Calu3 (cell line): ENCODE measurements around the gene SORCS1. TPM values are rescaled to one million over a fixed set of nuclear protein-coding genes. Genes with fewer than 3 reads are reported as not detected.

ENCODE experiments used
- BruUV-seq: library from RNA; stranded (reverse); fragments of 400-500 nt; replicated peaks from 2 replicates; lab custom pipeline; 2021; lab: Mats Ljungman, UMichigan
- CTCF ChIA-PET: fragments of 300-600 bp; sonication (Branson Sonifier 250); formaldehyde crosslinking; loops from one replicate; lab custom pipeline; 2022; ENCODE audit warnings: antibody characterized with exemption; lab: Charles Lee
- DNase-seq: peaks from one replicate; pipeline ENCODE4 v3.0.0; 2022
- H3K27ac Mint-ChIP-seq: one replicate; pipeline ENCODE4 v1.8.0; 2022; ENCODE audit warnings: mixed read lengths; ENCODE audit not compliant: unreplicated experiment
- H3K27me3 Mint-ChIP-seq: one replicate; pipeline ENCODE4 v1.8.0; 2022; ENCODE audit warnings: mixed read lengths; ENCODE audit not compliant: unreplicated experiment
- H3K36me3 Mint-ChIP-seq: one replicate; pipeline ENCODE4 v1.8.0; 2022; ENCODE audit warnings: mild to moderate bottlenecking, moderate library complexity, mixed read lengths; ENCODE audit not compliant: insufficient read depth, unreplicated experiment
- H3K4me1 Mint-ChIP-seq: one replicate; pipeline ENCODE4 v1.8.0; 2022; ENCODE audit warnings: mild to moderate bottlenecking, low read depth, mixed read lengths; ENCODE audit not compliant: unreplicated experiment
- H3K4me3 Mint-ChIP-seq: one replicate; pipeline ENCODE4 v1.8.0; 2022; ENCODE audit warnings: mild to moderate bottlenecking, low read depth, moderate library complexity, mixed read lengths; ENCODE audit not compliant: unreplicated experiment
- H3K9me3 Mint-ChIP-seq: one replicate; pipeline ENCODE4 v1.8.0; 2022; ENCODE audit warnings: low read depth, mixed read lengths; ENCODE audit not compliant: unreplicated experiment
- CTCF ChIP-seq: fragments of 200-600 bp; IDR thresholded peaks from one replicate; pipeline ENCODE4 v1.8.0; 2022; ENCODE audit warnings: antibody characterized with exemption; ENCODE audit not compliant: unreplicated experiment
- intact Hi-C: fragments of 100-400 bp; cut with micrococcal nuclease; formaldehyde crosslinking; loops from one replicate; pipeline ENCODE4 v1.10.0; 2022; ENCODE audit not compliant: unreplicated experiment
- total RNA-seq: library from RNA; stranded (reverse); gene quantifications from 2 replicates; pipeline ENCODE4 v1.2.3, GENCODE V29; 2022

The SORCS1 gene
- total RNA-seq, 1 experiment from 2014 or later, result not detected

- BruUV-seq, result no TSS peak
- Mint-ChIP-seq H3K9me3 (no peaks in the 10 kb centered on the region), H3K27ac (no peak overlapping the region), H3K36me3 (no peaks in the 10 kb centered on the region), H3K27me3 (no peaks in the 10 kb centered on the region), H3K4me3 (no peak overlapping the region), H3K4me1 (no peaks in the 10 kb centered on the region)
- intact Hi-C loops, result no loop called here
- CTCF ChIA-PET, result no interaction called here
- no peak for DNase-seq
- TF ChIP-seq CTCF, result no peak
Measured at GRCh38 chr10:106555599-106555998, 608.9 kb downstream of the SORCS1 start.

GRCh38 chr10:106551501-106552062, 612.9 kb downstream of the SORCS1 start:
- no peaks in the 10 kb centered on the region for H3K4me1 Mint-ChIP-seq
- CTCF ChIA-PET, result no interaction called here
- intact Hi-C loops, result no loop called here
- no peak for DNase-seq
- no peak overlapping the region for H3K27ac Mint-ChIP-seq
- no peak for TF ChIP-seq CTCF
- H3K27me3 Mint-ChIP-seq, result no peaks in the 10 kb centered on the region
- H3K36me3 Mint-ChIP-seq, result no peaks in the 10 kb centered on the region
- BruUV-seq, result no TSS peak
- no peak overlapping the region for H3K4me3 Mint-ChIP-seq
- H3K9me3 Mint-ChIP-seq, result peaks cover 3% of the 10 kb centered on the region

GRCh38 chr10:106548832-106549231, 615.7 kb downstream of the SORCS1 start:
- TF ChIP-seq CTCF, result no peak
- H3K27me3 Mint-ChIP-seq, result no peaks in the 10 kb centered on the region
- CTCF ChIA-PET, result no interaction called here

GRCh38 chr10:106547047-106547635, 617.4 kb downstream of the SORCS1 start:
- no peak overlapping the region for H3K27ac Mint-ChIP-seq
- no TSS peak for BruUV-seq
- no peak for TF ChIP-seq CTCF
- H3K36me3 Mint-ChIP-seq, result no peaks in the 10 kb centered on the region
- CTCF ChIA-PET, result no interaction called here
- H3K4me1 Mint-ChIP-seq, result no peaks in the 10 kb centered on the region
- peaks cover 3% of the 10 kb centered on the region for H3K9me3 Mint-ChIP-seq
- DNase-seq, result no peak
- no peak overlapping the region for H3K4me3 Mint-ChIP-seq
- no peaks in the 10 kb centered on the region for H3K27me3 Mint-ChIP-seq
- intact Hi-C loops, result no loop called here

More at GRCh38 chr10:106548832-106549231, 615.7 kb downstream of the SORCS1 start:
- no peak overlapping the region for H3K4me3 Mint-ChIP-seq
- intact Hi-C loops, result no loop called here
- peaks cover 3% of the 10 kb centered on the region for H3K9me3 Mint-ChIP-seq
- no peak overlapping the region for H3K27ac Mint-ChIP-seq
- no peak for DNase-seq
- H3K4me1 Mint-ChIP-seq, result no peaks in the 10 kb centered on the region
- no TSS peak for BruUV-seq
- H3K36me3 Mint-ChIP-seq, result no peaks in the 10 kb centered on the region
